Stimulated activated CD4-positive, alpha-beta T cell treated with anti-CD3 and anti-CD28 coated beads, TNF-alpha, amount 100 ng/mL, for 4 hours (primary cell): ENCODE results near the gene RCAN1.

Source experiments
- DNase-seq, 3 experiments: peaks; one replicate each; pipeline ENCODE4 v3.0.0-alpha.2; 2020; ENCODE audit warnings: low read depth in 3 of 3

Gene RCAN1

DNA sequence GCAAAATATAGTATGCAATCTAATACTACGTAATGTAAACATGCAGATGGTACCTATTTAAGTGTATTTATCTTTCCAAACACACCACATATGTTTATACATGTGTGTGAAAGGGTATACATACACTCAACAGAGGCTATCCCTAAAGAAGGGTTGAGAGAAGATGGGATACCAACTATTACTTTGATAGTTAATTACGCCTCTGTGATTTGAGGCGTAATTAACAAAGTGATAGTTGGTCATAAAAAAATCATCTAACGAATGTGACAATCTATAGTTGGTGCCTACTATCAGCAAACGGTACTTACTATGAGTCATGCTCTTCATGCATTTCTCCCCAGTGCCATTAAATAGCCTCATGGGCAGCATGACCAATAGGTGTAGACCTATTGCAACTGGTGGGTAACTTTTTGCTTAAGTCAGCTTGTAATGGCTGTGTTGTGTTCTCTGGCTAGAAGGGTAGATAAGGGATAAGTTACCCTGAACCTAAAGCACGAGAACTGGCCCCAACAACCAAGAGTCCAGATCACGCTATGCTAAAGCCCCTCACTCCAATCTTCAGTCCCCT lies 15.3 kb downstream of the RCAN1 start:
- DNase-seq: no peak

DNA sequence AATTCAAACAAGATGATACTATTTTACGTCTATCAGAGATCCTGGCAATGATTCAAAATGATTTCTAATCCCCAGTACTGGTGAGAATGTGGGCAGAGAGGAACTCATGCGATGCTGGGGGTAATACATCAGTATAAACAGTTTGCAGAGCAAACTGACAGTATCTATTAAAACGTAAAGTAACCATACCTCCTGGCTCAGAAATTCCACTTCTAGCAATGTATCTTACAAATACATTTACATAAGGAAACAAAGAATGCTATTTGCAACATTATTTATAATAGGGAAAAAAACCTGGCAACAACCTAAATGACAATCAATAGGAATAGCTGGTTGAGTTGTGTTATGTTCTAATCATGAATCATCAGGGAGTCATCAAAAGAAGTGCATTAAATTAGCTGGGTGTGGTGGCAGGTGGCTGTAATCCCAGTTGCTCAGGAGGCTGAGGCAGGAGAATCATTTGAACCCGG lies 15.9 kb downstream of the RCAN1 start:
- DNase-seq: no peak

DNA sequence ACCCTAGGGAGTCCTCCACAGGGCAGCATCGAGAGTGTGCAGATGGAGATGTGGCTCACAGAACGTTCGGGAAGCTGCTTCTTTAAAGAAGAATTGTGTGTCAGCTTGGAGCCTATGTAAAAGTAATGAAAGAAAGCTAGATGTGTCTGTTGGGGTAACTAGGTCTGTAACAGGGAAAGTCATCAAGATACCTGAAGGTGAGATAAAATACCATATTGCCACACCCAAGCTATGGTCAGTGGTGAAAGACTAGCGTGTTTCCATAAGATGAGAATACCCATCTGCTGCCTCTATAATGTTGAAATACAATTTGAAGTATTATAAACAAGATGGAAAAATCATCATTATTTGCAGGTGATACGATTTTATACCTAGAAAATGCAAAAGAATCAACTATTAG lies 17.5 kb downstream of the RCAN1 start:
- DNase-seq: no peak

DNA sequence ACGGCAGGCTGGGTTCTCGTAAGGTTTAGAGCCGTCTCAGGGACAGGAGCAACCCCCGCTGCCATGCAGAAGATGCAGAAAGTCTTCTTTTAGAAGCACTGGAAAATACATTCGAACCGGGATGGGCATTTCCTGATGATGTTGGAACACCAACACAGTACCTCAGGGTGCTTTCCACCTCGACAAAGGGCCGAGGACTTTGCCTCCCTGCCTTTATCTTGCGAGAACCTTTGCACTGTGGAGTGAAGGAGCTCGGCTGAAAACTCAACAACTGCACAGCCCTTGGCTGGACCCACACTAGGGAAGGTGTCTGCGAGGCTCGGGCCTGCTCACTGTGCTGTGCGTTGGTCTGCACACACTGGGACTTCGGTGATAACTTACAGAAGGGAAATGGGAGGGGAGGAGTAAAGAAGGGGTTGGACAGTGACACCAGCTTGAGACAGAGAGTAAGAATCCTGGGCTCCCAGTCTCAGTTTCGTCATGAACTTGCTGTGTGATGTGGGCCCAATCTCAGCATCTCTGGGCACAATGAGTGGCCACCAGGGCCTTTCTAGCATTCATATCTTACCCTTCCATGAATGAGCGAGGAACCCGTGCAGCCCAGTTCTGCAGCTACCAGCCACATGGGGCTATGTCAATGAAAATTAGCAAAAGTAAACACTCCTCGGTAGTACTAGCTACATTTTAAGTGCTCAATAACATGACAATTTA lies 18.2 kb downstream of the RCAN1 start:
- DNase-seq: no peak

DNA sequence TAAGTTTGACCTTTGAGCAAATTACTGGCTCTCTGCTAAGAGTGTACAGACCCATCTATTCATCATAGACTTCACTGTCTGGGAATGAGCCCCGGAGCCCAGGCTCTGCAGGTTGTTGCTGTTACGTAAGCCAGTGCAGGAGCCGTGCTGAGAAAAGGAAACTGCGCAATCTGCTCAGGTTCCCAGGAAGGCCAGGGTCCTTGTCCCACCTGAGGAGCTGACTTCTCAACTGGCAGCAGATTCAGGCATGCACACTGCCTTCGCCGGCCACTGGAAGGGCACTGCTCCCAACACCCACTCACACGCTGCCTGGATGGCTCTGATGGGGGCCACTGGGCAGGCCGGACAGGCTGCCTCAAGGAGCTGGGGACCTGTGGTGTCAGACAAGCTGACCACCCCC lies 19.5 kb downstream of the RCAN1 start:
- no peak for DNase-seq

DNA sequence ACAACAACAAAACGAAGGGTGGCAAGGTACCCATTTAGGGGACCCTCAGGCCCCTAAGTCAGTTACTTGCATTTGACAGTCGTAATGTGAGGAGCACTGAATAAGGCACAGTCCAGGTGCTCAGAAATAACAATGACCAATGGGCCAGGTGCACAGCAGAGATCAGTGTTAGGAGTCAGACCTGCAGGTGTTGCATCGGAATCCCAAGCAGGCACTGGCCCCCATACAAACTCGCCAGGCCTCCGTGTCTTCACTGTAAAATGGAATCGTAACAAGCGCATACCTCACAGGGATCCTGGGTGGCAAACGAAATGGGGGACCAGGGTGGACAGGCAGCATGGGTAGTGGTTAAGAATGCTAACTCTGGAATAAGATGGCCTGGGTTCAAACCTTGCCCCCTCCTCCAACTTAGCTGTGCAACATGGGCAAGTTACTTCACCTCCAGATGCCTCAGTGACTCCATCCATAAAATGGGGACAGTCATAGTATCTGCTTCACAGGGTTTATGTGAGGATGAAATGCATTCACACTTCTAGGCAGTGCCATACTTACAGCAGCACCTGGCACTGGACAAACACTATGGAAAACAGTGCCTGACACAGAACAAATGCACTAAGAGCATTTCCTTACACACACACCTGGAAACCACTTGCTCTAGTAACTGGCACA lies 20.2 kb downstream of the RCAN1 start:
- DNase-seq: no peak

DNA sequence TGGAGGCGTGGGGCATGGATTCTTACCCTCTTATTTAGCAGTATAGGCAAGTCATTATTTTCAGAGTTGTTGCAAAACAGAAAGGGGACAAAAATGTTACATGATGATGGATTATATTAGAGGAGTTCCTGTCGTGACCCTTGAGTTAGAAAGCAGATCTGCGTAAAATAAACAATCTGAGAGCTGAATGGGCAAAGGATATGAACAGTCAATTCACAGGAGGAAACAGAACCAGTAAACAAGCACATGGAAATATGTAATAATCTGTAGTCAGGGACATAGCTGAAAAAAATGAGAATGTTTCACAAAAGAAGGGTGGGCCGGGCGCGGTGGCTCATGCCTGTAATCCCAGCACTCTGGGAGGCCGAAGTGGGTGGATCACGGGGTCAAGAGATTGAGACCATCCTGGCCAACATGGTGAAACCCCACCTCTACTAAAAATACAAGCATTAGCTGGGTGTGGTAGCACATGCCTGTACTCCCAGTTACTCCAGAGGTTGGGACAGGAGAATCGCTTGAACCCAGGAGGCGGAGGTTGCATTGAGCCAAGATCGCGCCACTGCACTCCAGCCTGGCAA lies 20.9 kb downstream of the RCAN1 start:
- DNase-seq: no peak

DNA sequence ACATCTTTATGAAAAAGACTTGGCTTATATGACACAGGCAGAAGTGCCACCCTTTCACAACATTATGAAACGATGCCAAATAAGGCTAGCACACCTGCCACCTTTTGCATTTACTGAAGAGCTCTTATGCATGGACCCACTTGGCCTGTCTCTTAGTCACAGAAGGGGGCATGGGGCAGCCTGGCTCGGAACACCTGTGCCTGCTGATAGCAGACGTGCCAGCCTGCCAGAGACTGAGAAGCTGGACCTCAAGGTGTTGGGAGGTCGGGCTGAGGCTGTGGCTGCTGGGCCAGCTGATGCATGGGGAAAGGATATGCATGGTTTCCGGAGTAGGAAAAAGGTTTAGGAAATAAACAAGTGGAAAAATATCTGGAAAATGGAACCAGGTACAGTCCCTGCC lies 21.5 kb downstream of the RCAN1 start:
- no peak for DNase-seq

DNA sequence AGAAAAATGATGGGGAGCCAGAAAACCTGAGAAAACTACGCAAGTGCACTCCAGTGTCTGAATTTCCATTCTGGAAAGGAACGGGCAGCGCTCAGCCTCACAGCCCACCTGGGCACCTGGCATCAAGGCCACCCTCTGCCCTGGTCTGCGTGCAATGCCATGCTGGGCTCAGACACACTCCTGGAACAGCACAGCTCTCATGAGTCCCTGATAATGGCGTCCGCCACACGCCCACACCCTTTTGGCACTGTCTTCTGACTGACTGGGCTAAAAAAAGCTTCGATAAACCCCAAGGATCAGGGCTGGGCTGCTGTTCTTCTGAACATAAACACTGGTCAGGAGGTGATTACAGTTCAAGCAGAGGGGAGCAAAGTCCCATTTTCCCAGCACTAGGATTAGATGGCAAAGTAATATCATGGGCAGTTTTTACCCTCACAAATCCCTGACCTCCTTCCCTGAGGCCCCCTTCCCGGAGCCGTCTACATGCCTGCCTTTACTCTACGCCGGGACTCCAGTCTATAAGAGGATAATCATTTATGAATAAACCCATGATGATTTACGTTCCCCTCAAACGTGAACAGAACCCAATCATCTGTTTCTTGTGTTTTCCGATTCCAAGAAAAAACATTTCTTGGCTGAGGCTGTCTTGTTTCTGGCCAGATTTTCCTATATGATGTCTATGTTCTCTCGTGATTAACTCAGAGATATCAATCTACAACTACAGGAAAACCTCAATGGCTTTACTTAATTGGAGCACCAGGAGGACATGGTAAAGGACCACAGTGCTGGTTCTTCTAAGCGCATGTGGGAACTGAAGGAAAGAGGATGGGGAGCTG lies 22.6 kb downstream of the RCAN1 start:
- no peak for DNase-seq

DNA sequence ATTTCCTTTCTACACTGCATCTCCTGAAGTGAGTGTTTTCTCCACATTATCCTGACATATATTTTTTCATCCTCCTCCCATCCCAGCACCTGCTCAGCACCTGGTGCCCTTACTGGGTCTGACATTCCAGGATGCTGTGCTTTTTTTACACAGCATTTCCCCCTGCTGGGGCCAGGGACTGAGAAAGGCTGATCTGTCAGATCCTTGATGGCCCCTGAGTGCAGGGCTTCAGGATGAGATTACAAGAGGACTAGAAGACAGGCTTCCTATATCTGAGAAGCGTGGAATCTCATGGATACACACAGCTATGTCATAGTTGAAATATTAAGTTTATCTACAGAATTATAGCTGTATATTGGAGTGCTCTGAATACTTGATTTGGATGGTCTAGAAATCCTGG lies 24.4 kb downstream of the RCAN1 start:
- no peak for DNase-seq

DNA sequence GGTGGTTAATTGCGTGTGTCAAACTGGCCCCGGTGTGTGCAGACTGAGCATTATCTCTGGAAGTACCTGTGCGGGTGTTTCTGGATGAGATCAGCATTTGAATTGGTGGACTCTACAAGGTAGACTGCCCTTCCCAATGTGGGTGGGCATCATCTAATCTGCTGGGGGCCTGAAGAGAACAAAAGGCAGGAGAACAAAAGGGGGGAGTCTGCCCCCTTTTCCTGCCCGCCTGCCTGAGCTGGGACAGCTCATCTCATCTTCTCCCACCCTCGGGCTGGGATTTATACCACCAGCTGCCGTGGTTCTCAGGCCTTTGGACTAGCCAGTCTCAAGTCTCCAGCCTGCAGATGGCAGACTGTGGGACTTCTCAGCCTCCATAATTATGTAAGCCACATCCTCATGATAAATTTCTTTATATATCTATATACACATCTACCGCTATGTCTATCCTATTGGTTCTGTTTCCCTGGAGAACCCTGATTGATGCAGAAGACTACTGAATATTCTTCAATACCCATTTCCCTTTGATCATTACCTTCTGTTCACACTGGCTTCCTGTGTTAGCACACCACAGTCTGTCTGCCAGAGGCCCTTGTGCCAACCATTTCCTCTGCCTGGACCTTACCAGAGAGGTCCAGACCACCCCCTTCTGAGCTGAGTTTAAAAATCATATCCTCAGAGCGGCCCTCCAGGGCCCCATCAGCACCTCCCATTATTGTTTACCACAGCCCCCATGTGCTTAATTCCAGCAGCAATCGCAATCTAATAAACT lies 25.2 kb downstream of the RCAN1 start:
- DNase-seq: no peak

DNA sequence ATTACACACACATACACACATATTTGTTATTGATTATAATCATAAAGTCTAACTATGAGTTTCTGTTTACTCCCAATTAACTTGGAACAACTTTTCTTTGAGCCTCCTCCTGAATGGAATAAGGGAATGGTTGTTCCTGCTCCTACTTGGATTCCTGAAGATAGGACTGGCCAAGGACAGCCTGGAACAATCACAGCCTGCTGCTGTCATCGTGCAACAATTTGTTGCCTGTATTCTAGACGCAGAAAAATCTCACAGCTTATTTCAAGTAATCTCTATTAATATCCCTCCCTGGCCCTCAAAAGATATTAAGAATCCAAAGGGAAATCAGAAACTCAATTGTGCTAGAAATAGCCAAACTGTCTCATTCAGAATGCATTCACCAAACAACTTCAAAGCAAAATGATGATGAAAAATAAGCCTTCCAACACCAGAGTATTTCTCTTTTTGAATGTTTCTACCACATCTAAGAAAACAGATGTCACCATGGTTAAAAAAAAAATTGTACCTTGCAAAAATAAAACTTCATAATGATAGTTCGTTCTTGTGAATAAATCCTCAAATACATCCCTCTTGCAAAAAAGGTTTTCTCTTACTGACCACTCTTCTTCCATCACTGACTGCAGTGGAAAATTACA lies 30.9 kb downstream of the RCAN1 start:
- DNase-seq: no peak

DNA sequence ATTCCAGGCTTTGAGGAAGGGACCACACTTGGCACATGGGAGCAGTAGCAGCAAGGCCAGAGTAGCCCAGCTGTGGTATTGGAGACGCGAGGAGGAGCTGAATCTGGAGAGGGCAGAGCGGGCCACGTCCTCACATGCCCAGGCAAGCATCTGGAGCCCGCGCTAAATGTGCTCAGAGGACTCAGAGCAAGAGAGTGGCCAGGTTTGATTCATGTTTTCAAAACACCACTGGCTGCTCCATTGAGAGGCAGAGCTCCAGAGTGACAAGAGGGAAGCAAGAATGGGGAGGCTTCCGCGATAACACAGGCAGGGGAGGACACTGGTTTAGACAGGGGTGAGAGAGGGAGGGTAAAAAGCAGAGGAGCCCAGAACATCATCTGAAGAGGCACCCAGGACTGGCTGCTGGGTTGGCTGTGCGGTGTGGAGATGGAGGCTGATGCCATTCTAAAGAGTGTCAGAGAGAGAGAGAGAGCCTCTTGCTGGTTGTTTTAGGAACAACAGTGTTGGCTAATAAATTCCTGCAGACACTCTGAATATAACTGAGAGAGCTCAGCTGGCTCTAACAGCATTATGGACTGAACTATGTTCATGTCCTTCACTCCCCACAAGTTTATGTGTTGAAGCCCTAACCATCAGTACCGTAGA lies 32.3 kb downstream of the RCAN1 start:
- DNase-seq: no peak

DNA sequence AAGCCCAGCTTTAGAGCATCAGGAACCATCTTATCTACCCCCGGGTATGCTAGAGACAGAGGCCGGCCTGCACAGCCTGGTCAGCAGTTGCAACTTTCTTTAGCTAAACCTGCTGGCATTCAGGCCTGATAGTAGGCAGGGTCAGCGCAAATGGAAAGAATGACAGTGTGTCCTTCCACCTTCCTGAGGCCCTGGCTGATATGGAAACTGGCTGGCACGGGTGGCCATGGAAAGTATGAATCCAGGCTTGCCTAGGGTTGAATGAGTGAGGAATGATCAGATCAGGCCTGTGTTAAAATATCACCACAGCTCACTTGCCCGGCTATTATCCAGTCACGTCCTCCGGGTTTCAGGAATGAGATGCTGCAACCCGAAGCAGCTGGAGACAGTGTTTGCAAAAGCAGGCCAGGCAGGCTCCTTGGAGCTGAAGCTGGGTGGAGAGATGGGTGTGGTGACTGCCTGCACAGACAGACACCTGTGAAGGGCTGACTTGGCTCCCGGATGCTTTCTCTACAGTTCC lies 34.7 kb downstream of the RCAN1 start:
- no peak for DNase-seq

DNA sequence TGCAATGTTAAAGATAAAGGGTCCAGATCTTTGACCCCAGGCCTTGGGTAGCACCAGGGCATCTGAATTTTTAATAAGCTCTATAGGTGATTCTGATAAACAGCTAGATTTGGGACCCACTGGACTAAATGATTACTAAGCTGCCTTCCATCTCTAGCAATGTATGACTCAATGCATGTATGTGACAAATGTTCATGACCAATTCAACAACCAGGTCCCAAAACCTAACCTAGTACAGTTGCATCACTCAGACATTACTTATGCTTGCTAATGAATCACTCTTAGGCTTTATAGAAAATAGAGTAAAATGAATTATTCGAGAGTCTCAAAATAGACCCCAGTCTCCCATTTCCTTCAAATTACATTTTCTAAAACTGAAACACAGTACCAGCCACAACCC lies 35.5 kb downstream of the RCAN1 start:
- DNase-seq: no peak

DNA sequence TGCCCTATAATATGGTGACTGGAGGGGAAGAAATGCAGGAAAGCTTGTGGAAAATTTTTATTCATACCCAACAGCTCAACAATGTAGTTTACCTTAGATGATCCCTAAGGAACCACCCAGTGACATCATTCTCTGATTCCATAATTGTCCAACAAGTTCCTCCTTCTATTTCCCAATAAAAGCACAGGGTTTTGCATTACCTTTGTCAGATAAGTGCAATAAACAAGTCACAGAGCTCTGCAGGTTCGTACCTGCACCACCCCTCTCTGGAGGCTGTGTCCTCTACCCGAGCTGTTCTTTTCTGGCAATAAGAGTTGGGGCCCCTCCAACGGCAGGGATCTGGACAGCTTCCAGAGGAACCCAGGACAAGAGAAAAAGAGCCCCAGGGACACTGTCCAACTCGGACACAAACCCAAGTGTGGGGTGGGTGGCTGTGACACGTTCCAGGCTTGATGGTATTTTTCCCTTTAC lies 38.8 kb downstream of the RCAN1 start:
- DNase-seq: no peak

DNA sequence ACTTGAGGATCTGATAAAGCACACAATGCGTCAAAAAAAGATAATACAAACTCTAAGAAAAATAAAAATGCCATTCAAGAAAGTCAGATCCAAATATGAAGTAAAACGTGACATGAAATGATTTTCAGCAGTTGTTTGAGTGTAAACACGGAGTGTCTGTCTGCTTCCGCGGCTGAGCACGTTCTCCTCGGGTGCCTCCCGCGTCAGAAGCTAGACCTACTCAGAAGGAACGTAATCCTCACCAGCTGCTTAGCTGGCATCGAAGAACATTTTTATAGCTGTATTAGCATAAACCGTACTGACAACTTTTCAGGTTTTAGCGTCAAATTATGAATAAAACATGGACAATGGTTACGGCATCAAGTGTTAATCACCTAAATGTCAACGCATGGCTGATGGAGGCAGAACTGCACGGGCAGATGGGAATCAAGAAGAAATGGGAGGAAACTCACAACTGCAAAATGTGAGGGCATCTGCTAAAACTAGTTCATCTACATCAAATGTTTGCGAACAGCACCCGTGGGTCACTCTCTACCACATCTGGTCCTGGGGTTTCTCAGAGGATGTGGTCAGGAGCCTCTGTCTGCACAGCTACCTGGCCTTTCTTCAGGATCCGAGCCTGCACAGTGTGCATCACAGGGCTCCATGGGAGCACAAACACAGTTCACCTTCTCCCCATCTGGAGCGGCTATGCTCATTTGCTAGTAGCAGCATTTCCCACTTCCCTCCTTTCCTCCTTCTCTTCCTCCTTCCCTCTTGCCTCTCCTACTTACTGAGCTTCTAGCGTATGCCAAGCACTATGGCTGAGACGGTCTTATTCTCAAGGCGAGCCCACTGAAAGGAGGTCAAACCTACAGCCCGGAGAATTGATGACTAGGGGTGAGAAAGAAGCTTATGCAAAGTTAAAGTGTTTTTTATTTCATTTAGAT lies 40.0 kb downstream of the RCAN1 start:
- DNase-seq: no peak

DNA sequence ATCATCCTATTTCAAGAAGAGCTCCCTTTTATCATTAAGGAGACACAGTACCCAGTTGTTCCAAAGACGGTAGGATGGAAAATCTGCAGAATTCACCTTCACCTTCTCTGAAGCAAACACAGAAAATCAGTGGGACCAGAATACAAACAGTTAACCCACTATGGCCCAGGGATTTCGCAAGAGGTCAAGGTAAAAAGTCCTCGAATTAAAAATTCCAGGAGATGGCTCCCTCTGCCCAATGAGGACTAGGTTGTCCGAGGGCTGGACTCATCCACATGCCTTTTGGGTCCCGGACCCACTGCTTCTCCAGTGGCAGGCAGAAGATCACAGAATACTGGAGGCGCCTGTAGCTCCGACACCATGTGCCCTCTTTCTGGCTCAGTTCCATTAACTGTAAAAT lies 42.9 kb downstream of the RCAN1 start:
- no peak for DNase-seq

DNA sequence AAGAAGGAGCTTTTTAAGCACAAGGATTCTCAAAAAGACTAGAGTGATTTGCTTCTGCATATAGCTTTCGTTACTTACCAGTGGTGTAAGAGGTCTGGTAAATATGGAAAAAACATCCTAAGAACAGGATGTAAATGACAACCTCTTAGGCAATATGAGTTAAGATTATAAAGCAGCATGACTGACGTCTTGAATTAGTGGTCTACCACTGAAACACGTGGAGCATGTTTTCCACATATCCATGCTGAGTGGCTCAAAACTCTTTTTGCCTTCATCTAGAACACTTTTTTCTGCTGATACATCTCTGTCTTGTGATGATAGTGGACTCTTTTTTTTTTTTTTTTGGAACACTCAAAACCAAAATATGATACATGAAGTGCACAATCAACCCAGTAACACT lies 44.6 kb downstream of the RCAN1 start:
- DNase-seq: no peak
